Measurements from ENCODE around the gene ESRRA. TPM values are rescaled to one million over a fixed set of nuclear protein-coding genes. Genes with fewer than 3 reads are reported as not detected.

Gene ESRRA
- polyA plus RNA-seq, 3 donors, result 16.6 to 30.5 (median 26.3) TPM

GRCh38 chr11:64339286-64339685 is 34.0 kb downstream of the ESRRA start:
- no peak for DNase-seq (ENCODE audit: extremely low read depth in 1 of 11, low read depth in 9 of 11, low spot score in 4 of 11)

- DNase-seq (ENCODE audit: extremely low read depth in 1 of 11, low read depth in 9 of 11, low spot score in 4 of 11), result no peak
Measured at GRCh38 chr11:64339754-64340408, 34.6 kb downstream of the ESRRA start, which contains the start of gene CCDC88B. TSS of gene CCDC88B (plus strand) at chr11:64340204. CDS start at chr11:64340267, 63 bp downstream.

- DNase-seq (ENCODE audit: extremely low read depth in 1 of 11, low read depth in 9 of 11, low spot score in 4 of 11), result no peak
Measured at GRCh38 chr11:64340671-64341335, 35.5 kb downstream of the ESRRA start.

- DNase-seq (ENCODE audit: extremely low read depth in 1 of 11, low read depth in 9 of 11, low spot score in 4 of 11), result no peak
Measured at GRCh38 chr11:64341429-64341828, 36.1 kb downstream of the ESRRA start.

- DNase-seq (ENCODE audit: extremely low read depth in 1 of 11, low read depth in 9 of 11, low spot score in 4 of 11), result peak in 9 of 11 donors; percentile 47 to 73 (median 61)
Measured at GRCh38 chr11:64341851-64342791, 36.8 kb downstream of the ESRRA start.

- no peak for DNase-seq (ENCODE audit: extremely low read depth in 1 of 11, low read depth in 9 of 11, low spot score in 4 of 11)
Measured at GRCh38 chr11:64342869-64343745, 37.8 kb downstream of the ESRRA start.

GRCh38 chr11:64343767-64344559 is 38.6 kb downstream of the ESRRA start:
- DNase-seq (ENCODE audit: extremely low read depth in 1 of 11, low read depth in 9 of 11, low spot score in 4 of 11), result no peak

GRCh38 chr11:64344787-64345186 is 39.5 kb downstream of the ESRRA start:
- DNase-seq (ENCODE audit: extremely low read depth in 1 of 11, low read depth in 9 of 11, low spot score in 4 of 11), result no peak

GRCh38 chr11:64347193-64347867 is 42.0 kb downstream of the ESRRA start:
- no peak for DNase-seq (ENCODE audit: extremely low read depth in 1 of 11, low read depth in 9 of 11, low spot score in 4 of 11)

- no peak for DNase-seq (ENCODE audit: extremely low read depth in 1 of 11, low read depth in 9 of 11, low spot score in 4 of 11)
Measured at GRCh38 chr11:64348383-64349024, 43.2 kb downstream of the ESRRA start.

- DNase-seq (ENCODE audit: extremely low read depth in 1 of 11, low read depth in 9 of 11, low spot score in 4 of 11), result no peak
Measured at GRCh38 chr11:64349025-64349387, 43.7 kb downstream of the ESRRA start.

GRCh38 chr11:64349404-64349803 is 44.1 kb downstream of the ESRRA start:
- DNase-seq (ENCODE audit: extremely low read depth in 1 of 11, low read depth in 9 of 11, low spot score in 4 of 11), result no peak

GRCh38 chr11:64351136-64351631 is 45.9 kb downstream of the ESRRA start:
- DNase-seq (ENCODE audit: extremely low read depth in 1 of 11, low read depth in 9 of 11, low spot score in 4 of 11), result no peak

- no peak for DNase-seq (ENCODE audit: extremely low read depth in 1 of 11, low read depth in 9 of 11, low spot score in 4 of 11)
Measured at GRCh38 chr11:64352099-64352994, 47.0 kb downstream of the ESRRA start.

- no peak for DNase-seq (ENCODE audit: extremely low read depth in 1 of 11, low read depth in 9 of 11, low spot score in 4 of 11)
Measured at GRCh38 chr11:64352995-64353714, 47.8 kb downstream of the ESRRA start.
